Measurements from ENCODE around the gene MCTP1. TPM values are rescaled to one million over a fixed set of nuclear protein-coding genes. Genes with fewer than 3 reads are reported as not detected.

Gene MCTP1
- total RNA-seq, 1 experiment from 2014 or later: 25.8 TPM

DNA sequence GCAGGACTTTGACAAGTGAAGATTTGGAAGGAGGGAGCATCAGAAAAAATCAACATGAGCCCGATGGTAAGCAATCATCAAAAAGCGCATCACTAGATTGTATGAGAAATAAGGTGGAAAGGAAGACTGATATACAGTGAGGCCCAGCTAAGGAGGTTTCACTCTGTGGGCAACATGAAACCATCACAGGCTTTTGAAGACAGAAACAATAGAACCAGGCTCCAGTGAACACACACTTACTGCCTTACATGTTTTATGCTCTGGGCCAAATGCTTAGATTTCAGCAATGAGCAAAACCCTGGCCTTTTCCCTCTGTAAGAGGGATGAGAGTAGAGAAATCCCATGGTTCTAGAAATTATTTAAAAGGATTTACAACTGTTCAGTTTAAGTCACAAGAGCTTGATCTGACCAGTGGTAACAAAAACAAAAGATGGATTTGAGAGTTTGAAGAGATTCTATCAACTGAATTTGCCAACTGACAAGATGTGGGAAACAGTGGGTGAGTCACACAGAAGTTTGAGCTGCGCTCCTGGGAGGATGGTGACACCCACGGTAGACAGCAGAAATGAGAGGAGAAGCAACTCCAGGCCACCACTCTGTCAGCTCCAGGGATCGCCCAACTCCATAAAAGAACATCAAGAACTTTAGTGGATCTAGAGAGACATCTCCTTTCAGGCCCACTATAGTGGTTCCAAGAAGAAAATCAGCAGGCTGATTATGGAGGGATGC, 261.8 kb downstream of the MCTP1 start:
- H3K4me1 ChIP-seq (ENCODE audit: insufficient read depth, low read length, poor library complexity, severe bottlenecking): no peaks in the 10 kb centered on the region
- ChIA-PET POLR2A (ENCODE audit: low non-redundant PET) (no interaction called here), CTCF (no interaction called here)
- TF ChIP-seq, protein P1, sequence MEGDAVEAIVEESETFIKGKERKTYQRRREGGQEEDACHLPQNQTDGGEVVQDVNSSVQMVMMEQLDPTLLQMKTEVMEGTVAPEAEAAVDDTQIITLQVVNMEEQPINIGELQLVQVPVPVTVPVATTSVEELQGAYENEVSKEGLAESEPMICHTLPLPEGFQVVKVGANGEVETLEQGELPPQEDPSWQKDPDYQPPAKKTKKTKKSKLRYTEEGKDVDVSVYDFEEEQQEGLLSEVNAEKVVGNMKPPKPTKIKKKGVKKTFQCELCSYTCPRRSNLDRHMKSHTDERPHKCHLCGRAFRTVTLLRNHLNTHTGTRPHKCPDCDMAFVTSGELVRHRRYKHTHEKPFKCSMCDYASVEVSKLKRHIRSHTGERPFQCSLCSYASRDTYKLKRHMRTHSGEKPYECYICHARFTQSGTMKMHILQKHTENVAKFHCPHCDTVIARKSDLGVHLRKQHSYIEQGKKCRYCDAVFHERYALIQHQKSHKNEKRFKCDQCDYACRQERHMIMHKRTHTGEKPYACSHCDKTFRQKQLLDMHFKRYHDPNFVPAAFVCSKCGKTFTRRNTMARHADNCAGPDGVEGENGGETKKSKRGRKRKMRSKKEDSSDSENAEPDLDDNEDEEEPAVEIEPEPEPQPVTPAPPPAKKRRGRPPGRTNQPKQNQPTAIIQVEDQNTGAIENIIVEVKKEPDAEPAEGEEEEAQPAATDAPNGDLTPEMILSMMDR (conservative IDR thresholded peaks at IDR 0.05; ENCODE audit: low read depth, low read length): no peak
- no peak for TF ChIP-seq EZH2 (IDR thresholded peaks at IDR 0.05; ENCODE audit: borderline replicate concordance, low read depth, low read length, poor library complexity, severe bottlenecking)
- intact Hi-C loops (cut with micrococcal nuclease; ENCODE audit: unreplicated experiment): no loop called here
- no peak for DNase-seq (ENCODE audit: low spot score)
- no TSS peak for BruUV-seq (replicated peaks)
- no peak overlapping the region for H3K27ac ChIP-seq (ENCODE audit: low read depth, low read length, poor library complexity, severe bottlenecking)
- H3K9me3 ChIP-seq (ENCODE audit: low read depth, low read length, poor library complexity, severe bottlenecking): no peaks in the 10 kb centered on the region
- no peaks in the 10 kb centered on the region for H3K27me3 ChIP-seq (replicated peaks; ENCODE audit: insufficient read depth, low read depth, low read length, poor library complexity)
- H3K36me3 ChIP-seq (ENCODE audit: insufficient read depth, low read length, poor library complexity, severe bottlenecking): no peaks in the 10 kb centered on the region
- H3K4me3 ChIP-seq (ENCODE audit: low read depth, low read length, poor library complexity, severe bottlenecking): no peak overlapping the region

GRCh38 chr5:95020345-95020744, 264.5 kb downstream of the MCTP1 start:
- intact Hi-C loops (cut with micrococcal nuclease; ENCODE audit: unreplicated experiment): no loop called here
- Histone ChIP-seq H3K9me3 (ENCODE audit: low read depth, low read length, poor library complexity, severe bottlenecking) (no peaks in the 10 kb centered on the region), H3K36me3 (ENCODE audit: insufficient read depth, low read length, poor library complexity, severe bottlenecking) (no peaks in the 10 kb centered on the region), H3K4me1 (ENCODE audit: insufficient read depth, low read length, poor library complexity, severe bottlenecking) (no peaks in the 10 kb centered on the region), H3K27ac (ENCODE audit: low read depth, low read length, poor library complexity, severe bottlenecking) (no peak overlapping the region), H3K27me3 (replicated peaks; ENCODE audit: insufficient read depth, low read depth, low read length, poor library complexity) (no peaks in the 10 kb centered on the region), H3K4me3 (ENCODE audit: low read depth, low read length, poor library complexity, severe bottlenecking) (no peak overlapping the region)
- CTCF ChIA-PET: no interaction called here
- no TSS peak for BruUV-seq (replicated peaks)
- no peak for TF ChIP-seq EZH2 (IDR thresholded peaks at IDR 0.05; ENCODE audit: borderline replicate concordance, low read depth, low read length, poor library complexity, severe bottlenecking)
- TF ChIP-seq, protein P1 (conservative IDR thresholded peaks at IDR 0.05; ENCODE audit: low read depth, low read length): no peak
- POLR2A ChIA-PET (ENCODE audit: low non-redundant PET): no interaction called here
- DNase-seq (ENCODE audit: low spot score): no peak

GRCh38 chr5:95018946-95019345, 265.9 kb downstream of the MCTP1 start:
- H3K4me3 ChIP-seq (ENCODE audit: low read depth, low read length, poor library complexity, severe bottlenecking): no peak overlapping the region
- no peaks in the 10 kb centered on the region for H3K9me3 ChIP-seq (ENCODE audit: low read depth, low read length, poor library complexity, severe bottlenecking)
- BruUV-seq (replicated peaks): no TSS peak
- CTCF ChIA-PET: no interaction called here
- POLR2A ChIA-PET (ENCODE audit: low non-redundant PET): no interaction called here
- no peaks in the 10 kb centered on the region for H3K36me3 ChIP-seq (ENCODE audit: insufficient read depth, low read length, poor library complexity, severe bottlenecking)
- no peaks in the 10 kb centered on the region for H3K27me3 ChIP-seq (replicated peaks; ENCODE audit: insufficient read depth, low read depth, low read length, poor library complexity)
- intact Hi-C loops (cut with micrococcal nuclease; ENCODE audit: unreplicated experiment): no loop called here
- H3K27ac ChIP-seq (ENCODE audit: low read depth, low read length, poor library complexity, severe bottlenecking): no peak overlapping the region
- H3K4me1 ChIP-seq (ENCODE audit: insufficient read depth, low read length, poor library complexity, severe bottlenecking): no peaks in the 10 kb centered on the region
- TF ChIP-seq EZH2 (IDR thresholded peaks at IDR 0.05; ENCODE audit: borderline replicate concordance, low read depth, low read length, poor library complexity, severe bottlenecking): no peak
- TF ChIP-seq, protein P1 (conservative IDR thresholded peaks at IDR 0.05; ENCODE audit: low read depth, low read length): no peak
- no peak for DNase-seq (ENCODE audit: low spot score)
